Neural cell (in vitro differentiated cells): Measurements from ENCODE around the gene NR1H4. TPM values are rescaled to one million over a fixed set of nuclear protein-coding genes. Genes with fewer than 3 reads are reported as not detected.

Source experiments
- H2AFZ ChIP-seq: fragments of 200-600, 300-800 bp; sonication (generic), shearing (Covaris generic); 2 replicates; pipeline ENCODE4 v1.6.0; 2014; ENCODE audit warnings: low read depth, mild to moderate bottlenecking, antibody characterized with exemption, low read length, moderate library complexity
- H3F3A ChIP-seq: fragments of 200-600 bp; shearing (Covaris generic); 2 replicates; pipeline ENCODE4 v1.6.1; 2016; ENCODE audit warnings: mild to moderate bottlenecking, moderate library complexity, mixed read lengths, antibody characterized with exemption, low read length; ENCODE audit not compliant: insufficient read depth, poor library complexity, severe bottlenecking
- H3K27ac ChIP-seq: fragments of 200-600, 300-800 bp; sonication (generic), shearing (Covaris generic); 2 replicates; pipeline ENCODE4 v1.5.1; 2014; ENCODE audit warnings: mild to moderate bottlenecking, low read length, moderate library complexity
- H3K27me3 ChIP-seq: fragments of 300-800, 200-600 bp; sonication (generic), shearing (Covaris generic); 2 replicates; pipeline ENCODE4 v1.6.0; 2014; ENCODE audit warnings: mild to moderate bottlenecking, low read depth, low read length, moderate library complexity; ENCODE audit not compliant: insufficient read depth
- H3K36me3 ChIP-seq: fragments of 300-800, 200-600 bp; sonication (generic), shearing (Covaris generic); 2 replicates; pipeline ENCODE4 v1.5.1; 2014; ENCODE audit warnings: mild to moderate bottlenecking, antibody characterized with exemption, low read length, moderate library complexity; ENCODE audit not compliant: insufficient read depth
- H3K4me2 ChIP-seq: fragments of 300-800, 200-600 bp; sonication (generic), shearing (Covaris generic); 2 replicates; pipeline ENCODE4 v1.6.0; 2014; ENCODE audit warnings: mild to moderate bottlenecking, low read length
- H3K4me3 ChIP-seq: fragments of 300-800, 200-600 bp; sonication (generic), shearing (Covaris generic); 2 replicates; pipeline ENCODE4 v1.5.1; 2014; ENCODE audit warnings: mild to moderate bottlenecking, low read length, moderate library complexity
- H3K79me2 ChIP-seq: fragments of 200-600 bp; shearing (Covaris generic); replicated peaks from 2 replicates; pipeline ENCODE4 v1.6.0; 2014; ENCODE audit warnings: mild to moderate bottlenecking, low read length, moderate library complexity; ENCODE audit not compliant: insufficient read depth
- H3K9ac ChIP-seq: fragments of 300-800, 200-600 bp; sonication (generic), shearing (Covaris generic); 2 replicates; pipeline ENCODE4 v1.6.1; 2016; ENCODE audit warnings: mild to moderate bottlenecking, low read length, mixed read lengths
- H3K9me2 ChIP-seq: fragments of 200-600 bp; shearing (Covaris generic); 2 replicates; pipeline ENCODE4 v1.6.1; 2016; ENCODE audit warnings: mild to moderate bottlenecking, low read length, mixed read lengths; ENCODE audit not compliant: insufficient read depth
- H3K9me3 ChIP-seq: fragments of 200-600, 300-800 bp; sonication (generic), shearing (Covaris generic); 2 replicates; pipeline ENCODE4 v1.6.1; 2016; ENCODE audit warnings: mild to moderate bottlenecking, mixed run types, low read length, moderate library complexity, mixed read lengths
- H4K20me1 ChIP-seq: fragments of 200-600 bp; shearing (Covaris generic); 2 replicates; pipeline ENCODE4 v1.6.1; 2016; ENCODE audit warnings: mild to moderate bottlenecking, mixed run types; ENCODE audit not compliant: insufficient read depth
- EP300 ChIP-seq: fragments of 450-650 bp; conservative IDR thresholded peaks from 2 replicates; pipeline ENCODE4 v1.6.1; 2014; ENCODE audit warnings: antibody characterized with exemption, mild to moderate bottlenecking, moderate library complexity; ENCODE audit not compliant: poor library complexity, severe bottlenecking
- EZH2 ChIP-seq: fragments of 200-600, 300-800 bp; shearing (Covaris generic), sonication (generic); IDR thresholded peaks from 2 replicates; pipeline ENCODE4 v1.6.1; 2014; ENCODE audit warnings: antibody characterized with exemption, low read length, borderline replicate concordance, mild to moderate bottlenecking; ENCODE audit not compliant: insufficient read depth, poor library complexity, severe bottlenecking
- MXI1 ChIP-seq: fragments of 450-650 bp; conservative IDR thresholded peaks from 2 replicates; pipeline ENCODE4 v1.6.1; 2014; ENCODE audit warnings: antibody characterized with exemption, mild to moderate bottlenecking; ENCODE audit not compliant: poor library complexity, severe bottlenecking
- POLR2AphosphoS5 ChIP-seq: IDR thresholded peaks from 2 replicates; pipeline ENCODE4 v1.6.1; 2012
- RAD21 ChIP-seq: fragments of 450-650 bp; conservative IDR thresholded peaks from 2 replicates; pipeline ENCODE4 v1.6.1; 2014; ENCODE audit warnings: antibody characterized with exemption, mild to moderate bottlenecking, moderate library complexity
- SMC3 ChIP-seq: fragments of 450-650 bp; conservative IDR thresholded peaks from 2 replicates; pipeline ENCODE4 v1.6.1; 2014; ENCODE audit warnings: antibody characterized with exemption, mild to moderate bottlenecking, moderate library complexity; ENCODE audit not compliant: poor library complexity
- TAF1 ChIP-seq: IDR thresholded peaks from 2 replicates; pipeline ENCODE4 v1.6.1; 2012; ENCODE audit warnings: low read depth
- polyA plus RNA-seq: library from polyadenylated mRNA; depleted of rRNA; stranded (reverse); fragments of >200 nt; gene quantifications from 2 replicates; pipeline ENCODE4 v1.2.3, GENCODE V29; 2014
- TF ChIP-seq, protein P1 (sequence below): fragments of 450-650 bp; IDR thresholded peaks from 2 replicates; pipeline ENCODE4 v1.5.1; 2014; ENCODE audit warnings: antibody characterized with exemption, mild to moderate bottlenecking, moderate library complexity; ENCODE audit not compliant: poor library complexity, severe bottlenecking
- TF ChIP-seq, protein P2 (sequence below): IDR thresholded peaks from 2 replicates; pipeline ENCODE4 v1.6.1; 2012; ENCODE audit warnings: borderline replicate concordance

The NR1H4 gene
- polyA plus RNA-seq, 1 donor from 2014 or later: not detected

DNA sequence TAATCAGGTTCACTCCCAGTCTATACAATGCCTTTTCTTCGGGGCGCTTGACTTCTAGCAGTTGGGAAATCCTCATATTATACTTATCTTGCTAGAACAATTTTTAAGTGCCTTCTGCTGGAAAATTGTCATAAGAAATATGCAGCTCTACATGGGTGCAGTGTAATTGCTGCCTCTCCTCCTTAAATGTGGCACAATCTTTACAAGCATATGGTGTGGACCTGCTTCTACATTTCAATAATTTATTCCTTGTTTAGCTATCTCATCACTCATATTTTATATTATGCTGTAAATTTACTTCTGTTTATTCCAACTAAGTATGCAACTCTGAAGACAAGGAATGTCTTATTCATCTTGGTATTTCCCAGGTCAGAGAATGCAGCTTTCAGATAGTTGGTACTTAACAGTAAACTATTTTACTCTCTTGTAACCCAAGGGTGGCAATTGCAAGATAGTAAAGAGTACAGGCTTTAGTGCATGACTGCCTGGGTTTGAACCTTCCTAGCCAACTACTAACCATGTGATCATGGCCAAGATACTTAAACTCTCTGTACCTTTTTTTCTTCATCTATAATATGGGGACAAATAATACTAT lies 56.2 kb downstream of the NR1H4 start:
- TF ChIP-seq SMC3 (no peak), EP300 (no peak), MXI1 (no peak), TAF1 (no peak), RAD21 (no peak), POLR2AphosphoS5 (no peak), EZH2 (no peak)
- TF ChIP-seq, protein P1, sequence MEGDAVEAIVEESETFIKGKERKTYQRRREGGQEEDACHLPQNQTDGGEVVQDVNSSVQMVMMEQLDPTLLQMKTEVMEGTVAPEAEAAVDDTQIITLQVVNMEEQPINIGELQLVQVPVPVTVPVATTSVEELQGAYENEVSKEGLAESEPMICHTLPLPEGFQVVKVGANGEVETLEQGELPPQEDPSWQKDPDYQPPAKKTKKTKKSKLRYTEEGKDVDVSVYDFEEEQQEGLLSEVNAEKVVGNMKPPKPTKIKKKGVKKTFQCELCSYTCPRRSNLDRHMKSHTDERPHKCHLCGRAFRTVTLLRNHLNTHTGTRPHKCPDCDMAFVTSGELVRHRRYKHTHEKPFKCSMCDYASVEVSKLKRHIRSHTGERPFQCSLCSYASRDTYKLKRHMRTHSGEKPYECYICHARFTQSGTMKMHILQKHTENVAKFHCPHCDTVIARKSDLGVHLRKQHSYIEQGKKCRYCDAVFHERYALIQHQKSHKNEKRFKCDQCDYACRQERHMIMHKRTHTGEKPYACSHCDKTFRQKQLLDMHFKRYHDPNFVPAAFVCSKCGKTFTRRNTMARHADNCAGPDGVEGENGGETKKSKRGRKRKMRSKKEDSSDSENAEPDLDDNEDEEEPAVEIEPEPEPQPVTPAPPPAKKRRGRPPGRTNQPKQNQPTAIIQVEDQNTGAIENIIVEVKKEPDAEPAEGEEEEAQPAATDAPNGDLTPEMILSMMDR: no peak
- TF ChIP-seq, protein P2, sequence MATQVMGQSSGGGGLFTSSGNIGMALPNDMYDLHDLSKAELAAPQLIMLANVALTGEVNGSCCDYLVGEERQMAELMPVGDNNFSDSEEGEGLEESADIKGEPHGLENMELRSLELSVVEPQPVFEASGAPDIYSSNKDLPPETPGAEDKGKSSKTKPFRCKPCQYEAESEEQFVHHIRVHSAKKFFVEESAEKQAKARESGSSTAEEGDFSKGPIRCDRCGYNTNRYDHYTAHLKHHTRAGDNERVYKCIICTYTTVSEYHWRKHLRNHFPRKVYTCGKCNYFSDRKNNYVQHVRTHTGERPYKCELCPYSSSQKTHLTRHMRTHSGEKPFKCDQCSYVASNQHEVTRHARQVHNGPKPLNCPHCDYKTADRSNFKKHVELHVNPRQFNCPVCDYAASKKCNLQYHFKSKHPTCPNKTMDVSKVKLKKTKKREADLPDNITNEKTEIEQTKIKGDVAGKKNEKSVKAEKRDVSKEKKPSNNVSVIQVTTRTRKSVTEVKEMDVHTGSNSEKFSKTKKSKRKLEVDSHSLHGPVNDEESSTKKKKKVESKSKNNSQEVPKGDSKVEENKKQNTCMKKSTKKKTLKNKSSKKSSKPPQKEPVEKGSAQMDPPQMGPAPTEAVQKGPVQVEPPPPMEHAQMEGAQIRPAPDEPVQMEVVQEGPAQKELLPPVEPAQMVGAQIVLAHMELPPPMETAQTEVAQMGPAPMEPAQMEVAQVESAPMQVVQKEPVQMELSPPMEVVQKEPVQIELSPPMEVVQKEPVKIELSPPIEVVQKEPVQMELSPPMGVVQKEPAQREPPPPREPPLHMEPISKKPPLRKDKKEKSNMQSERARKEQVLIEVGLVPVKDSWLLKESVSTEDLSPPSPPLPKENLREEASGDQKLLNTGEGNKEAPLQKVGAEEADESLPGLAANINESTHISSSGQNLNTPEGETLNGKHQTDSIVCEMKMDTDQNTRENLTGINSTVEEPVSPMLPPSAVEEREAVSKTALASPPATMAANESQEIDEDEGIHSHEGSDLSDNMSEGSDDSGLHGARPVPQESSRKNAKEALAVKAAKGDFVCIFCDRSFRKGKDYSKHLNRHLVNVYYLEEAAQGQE: no peak

DNA sequence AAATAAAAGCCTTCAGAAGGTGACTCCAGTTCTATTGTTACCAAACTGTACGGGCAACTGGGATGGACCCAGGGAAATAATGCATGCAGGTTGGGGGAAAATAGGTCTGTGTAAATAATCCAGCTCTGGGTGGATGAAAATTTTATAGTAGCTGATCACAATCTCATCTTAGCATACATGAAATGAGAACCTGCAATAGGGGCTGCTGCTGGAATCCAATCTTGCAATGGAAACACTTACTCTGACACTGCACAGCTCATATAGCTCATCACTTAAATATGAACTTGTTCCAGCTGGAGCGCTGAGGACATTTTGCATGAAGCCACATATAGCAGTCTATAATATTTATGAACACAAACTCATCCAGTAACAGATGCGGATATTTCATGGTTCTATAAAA lies 59.7 kb downstream of the NR1H4 start:
- no peak overlapping the region for H3K4me2 ChIP-seq
- TF ChIP-seq RAD21 (no peak), POLR2AphosphoS5 (no peak), TAF1 (no peak), MXI1 (no peak), EP300 (no peak), SMC3 (no peak), EZH2 (no peak)
- TF ChIP-seq, protein P1: no peak
- TF ChIP-seq, protein P2: no peak
- no peaks in the 10 kb centered on the region for H4K20me1 ChIP-seq
- H3F3A ChIP-seq: no peaks in the 10 kb centered on the region
- no peaks in the 10 kb centered on the region for H3K79me2 ChIP-seq
- H3K4me3 ChIP-seq: no peak overlapping the region
- H3K27ac ChIP-seq: no peak overlapping the region
- H3K9me2 ChIP-seq: no peaks in the 10 kb centered on the region
- no peaks in the 10 kb centered on the region for H3K27me3 ChIP-seq
- H3K9ac ChIP-seq: no peak overlapping the region
- H3K36me3 ChIP-seq: no peaks in the 10 kb centered on the region
- H3K9me3 ChIP-seq: no peaks in the 10 kb centered on the region
- H2AFZ ChIP-seq: no peak overlapping the region

More for the DNA sequence above, 56.2 kb downstream of the NR1H4 start:
- Histone ChIP-seq H2AFZ (no peak overlapping the region), H3K27ac (no peak overlapping the region), H3K9me2 (no peaks in the 10 kb centered on the region), H3K9ac (no peak overlapping the region), H3K9me3 (no peaks in the 10 kb centered on the region), H3F3A (no peaks in the 10 kb centered on the region), H3K36me3 (no peaks in the 10 kb centered on the region), H4K20me1 (no peaks in the 10 kb centered on the region), H3K4me3 (no peak overlapping the region), H3K79me2 (no peaks in the 10 kb centered on the region), H3K4me2 (no peak overlapping the region), H3K27me3 (no peaks in the 10 kb centered on the region)
